ENCODE measurements around the gene RPL13.

Gene RPL13

GRCh38 chr16:89554343-89554742 lies 6.1 kb upstream of the RPL13 start:
- H3K4me3 ChIP-seq (ENCODE audit: low read length) = no peak overlapping the region
- no peak for DNase-seq (ENCODE audit: low read depth)
- TF ChIP-seq CTCF (conservative IDR thresholded peaks at IDR 0.05; ENCODE audit: low read depth, low read length) = no peak

GRCh38 chr16:89555265-89555664 lies 5.2 kb upstream of the RPL13 start:
- H3K4me3 ChIP-seq (ENCODE audit: low read length) = no peak overlapping the region
- no peak for DNase-seq (ENCODE audit: low read depth)
- no peak for TF ChIP-seq CTCF (conservative IDR thresholded peaks at IDR 0.05; ENCODE audit: low read depth, low read length)

DNA sequence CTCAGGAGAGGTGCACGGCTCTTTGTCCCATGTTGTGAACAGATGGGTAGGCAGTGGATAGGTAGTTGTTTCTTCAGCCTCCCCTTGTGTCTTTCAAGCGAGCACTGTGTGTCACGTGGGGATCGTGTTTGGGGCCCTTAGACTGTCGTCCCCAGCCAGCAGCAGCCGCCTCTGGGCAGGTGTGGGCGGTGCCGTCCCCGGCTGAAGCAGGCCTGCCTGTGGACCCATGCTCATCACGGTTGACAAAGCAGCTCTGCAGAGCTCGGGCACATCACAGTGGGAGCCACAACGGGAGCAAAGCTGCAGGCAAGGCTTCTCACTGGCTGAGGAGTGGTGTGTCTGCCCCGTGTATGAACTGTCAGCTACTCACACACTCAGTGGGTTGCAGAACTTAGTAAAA lies 4.7 kb upstream of the RPL13 start:
- TF ChIP-seq CTCF (conservative IDR thresholded peaks at IDR 0.05; ENCODE audit: low read depth, low read length) = no peak
- no peak overlapping the region for H3K4me3 ChIP-seq (ENCODE audit: low read length)
- DNase-seq (ENCODE audit: low read depth) = no peak

DNA sequence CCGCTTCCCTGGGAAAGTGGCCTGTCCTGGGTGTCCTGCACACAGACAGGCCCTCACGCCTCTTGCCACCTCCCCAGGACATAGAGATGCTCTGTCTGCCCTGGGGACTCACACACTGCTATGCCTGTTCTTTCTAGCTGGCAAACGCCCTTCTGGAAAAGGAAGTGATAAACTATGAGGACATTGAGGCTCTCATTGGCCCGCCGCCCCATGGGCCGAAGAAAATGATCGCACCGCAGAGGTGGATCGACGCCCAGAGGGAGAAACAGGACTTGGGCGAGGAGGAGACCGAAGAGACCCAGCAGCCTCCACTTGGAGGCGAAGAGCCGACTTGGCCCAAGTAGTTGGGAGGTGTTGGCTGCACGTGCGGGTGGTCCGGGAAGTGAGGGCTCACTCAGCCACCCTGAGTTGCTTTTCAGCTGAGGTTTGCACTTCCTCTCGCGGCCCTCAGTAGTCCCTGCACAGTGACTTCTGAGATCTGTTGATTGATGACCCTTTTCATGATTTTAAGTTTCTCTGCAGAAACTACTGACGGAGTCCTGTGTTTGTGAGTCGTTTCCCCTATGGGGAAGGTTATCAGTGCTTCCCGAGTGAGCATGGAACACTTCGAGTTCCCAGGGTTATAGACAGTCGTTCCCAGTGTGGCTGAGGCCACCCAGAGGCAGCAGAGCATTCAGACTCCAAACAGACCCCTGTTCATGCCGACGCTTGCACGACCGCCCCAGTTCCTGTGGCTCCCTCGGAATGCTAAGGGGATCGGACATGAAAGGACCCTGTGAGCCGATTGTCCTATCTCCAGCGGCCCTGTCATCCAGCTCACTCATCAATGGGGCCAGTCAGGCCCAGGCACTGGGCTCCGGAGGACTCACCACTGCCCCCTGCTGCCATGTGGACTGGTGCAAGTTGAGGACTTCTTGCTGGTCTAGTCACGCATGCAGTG lies 3.5 kb upstream of the RPL13 start:
- peak; percentile 83 for TF ChIP-seq CTCF (conservative IDR thresholded peaks at IDR 0.05; ENCODE audit: low read depth, low read length)
- no peak overlapping the region for H3K4me3 ChIP-seq (ENCODE audit: low read length)
- DNase-seq (ENCODE audit: low read depth) = no peak

GRCh38 chr16:89557690-89558490 lies 2.6 kb upstream of the RPL13 start:
- DNase-seq (ENCODE audit: low read depth) = no peak
- no peak for TF ChIP-seq CTCF (conservative IDR thresholded peaks at IDR 0.05; ENCODE audit: low read depth, low read length)
- H3K4me3 ChIP-seq (ENCODE audit: low read length) = no peak overlapping the region

- DNase-seq (ENCODE audit: low read depth) = no peak
- no peak for TF ChIP-seq CTCF (conservative IDR thresholded peaks at IDR 0.05; ENCODE audit: low read depth, low read length)
- H3K4me3 ChIP-seq (ENCODE audit: low read length) = peak overlapping the region; percentile 90
Measured at GRCh38 chr16:89561142-89561883, 831 bp downstream of the RPL13 start.
